Activated T-cell treated with anti-CD3 and anti-CD28 coated beads, Interleukin-2, amount 50 U/mL, for 1 hour (primary cell): ENCODE data around the gene CDKAL1.
"Not testable (repeated sequence)": the region's sequence is repeated elsewhere in the genome, so short reads cannot be mapped to it uniquely, and the experiment has no call there.

Source experiments
- DNase-seq: peaks from one replicate; pipeline ENCODE4 v3.0.0-alpha.2; 2020

The CDKAL1 gene

GRCh38 chr6:20534295-20535262, at the start of gene CDKAL1:
TSS of gene CDKAL1 (plus strand) at chr6:20534457. CDS start at chr6:20546351, 11,894 bp downstream.
- peak; percentile 83 for DNase-seq

- DNase-seq, result no peak
Measured at GRCh38 chr6:20486641-20487040, 47.6 kb upstream of the CDKAL1 start.

GRCh38 chr6:20487669-20488375, 46.4 kb upstream of the CDKAL1 start:
- DNase-seq, result no peak

GRCh38 chr6:20490591-20490990, 43.7 kb upstream of the CDKAL1 start:
- no peak for DNase-seq

- DNase-seq, result no peak
Measured at GRCh38 chr6:20492099-20492498, 42.2 kb upstream of the CDKAL1 start.

GRCh38 chr6:20497216-20498040, 36.8 kb upstream of the CDKAL1 start:
- DNase-seq, result no peak

GRCh38 chr6:20498041-20498385, 36.2 kb upstream of the CDKAL1 start:
- DNase-seq, result no peak

GRCh38 chr6:20509212-20509611, 25.0 kb upstream of the CDKAL1 start:
- DNase-seq, result no peak

GRCh38 chr6:20511852-20512251, 22.4 kb upstream of the CDKAL1 start:
- DNase-seq, result no peak

- not testable (repeated sequence) for DNase-seq
Measured at GRCh38 chr6:20525208-20525607, 9.0 kb upstream of the CDKAL1 start.

GRCh38 chr6:20529086-20529448, 5.2 kb upstream of the CDKAL1 start:
- not testable (repeated sequence) for DNase-seq

GRCh38 chr6:20532881-20533280, 1.4 kb upstream of the CDKAL1 start:
- no peak for DNase-seq

GRCh38 chr6:20533746-20534294, 437 bp upstream of the CDKAL1 start:
- no peak for DNase-seq

- DNase-seq, result no peak
Measured at GRCh38 chr6:20538131-20538662, 3.9 kb downstream of the CDKAL1 start.

- DNase-seq, result no peak
Measured at GRCh38 chr6:20538907-20539306, 4.7 kb downstream of the CDKAL1 start.

GRCh38 chr6:20539387-20539786, 5.1 kb downstream of the CDKAL1 start:
- DNase-seq, result no peak

GRCh38 chr6:20540683-20541082, 6.4 kb downstream of the CDKAL1 start:
- no peak for DNase-seq

- DNase-seq, result no peak
Measured at GRCh38 chr6:20541382-20541781, 7.1 kb downstream of the CDKAL1 start.

GRCh38 chr6:20542927-20543602, 8.8 kb downstream of the CDKAL1 start:
- DNase-seq, result no peak

- DNase-seq, result no peak
Measured at GRCh38 chr6:20548264-20548663, 14.0 kb downstream of the CDKAL1 start.

- not testable (repeated sequence) for DNase-seq
Measured at GRCh38 chr6:20549398-20549797, 15.1 kb downstream of the CDKAL1 start.

- no peak for DNase-seq
Measured at GRCh38 chr6:20554326-20554725, 20.1 kb downstream of the CDKAL1 start.
